ENCODE data around the gene GPR89A.
A peak's percentile ranks its signal among the peaks of the same experiment; 100 is the strongest.
"Not testable (repeated sequence)": the region's sequence is repeated elsewhere in the genome, so short reads cannot be mapped to it uniquely, and the experiment has no call there.

Gene GPR89A

DNA sequence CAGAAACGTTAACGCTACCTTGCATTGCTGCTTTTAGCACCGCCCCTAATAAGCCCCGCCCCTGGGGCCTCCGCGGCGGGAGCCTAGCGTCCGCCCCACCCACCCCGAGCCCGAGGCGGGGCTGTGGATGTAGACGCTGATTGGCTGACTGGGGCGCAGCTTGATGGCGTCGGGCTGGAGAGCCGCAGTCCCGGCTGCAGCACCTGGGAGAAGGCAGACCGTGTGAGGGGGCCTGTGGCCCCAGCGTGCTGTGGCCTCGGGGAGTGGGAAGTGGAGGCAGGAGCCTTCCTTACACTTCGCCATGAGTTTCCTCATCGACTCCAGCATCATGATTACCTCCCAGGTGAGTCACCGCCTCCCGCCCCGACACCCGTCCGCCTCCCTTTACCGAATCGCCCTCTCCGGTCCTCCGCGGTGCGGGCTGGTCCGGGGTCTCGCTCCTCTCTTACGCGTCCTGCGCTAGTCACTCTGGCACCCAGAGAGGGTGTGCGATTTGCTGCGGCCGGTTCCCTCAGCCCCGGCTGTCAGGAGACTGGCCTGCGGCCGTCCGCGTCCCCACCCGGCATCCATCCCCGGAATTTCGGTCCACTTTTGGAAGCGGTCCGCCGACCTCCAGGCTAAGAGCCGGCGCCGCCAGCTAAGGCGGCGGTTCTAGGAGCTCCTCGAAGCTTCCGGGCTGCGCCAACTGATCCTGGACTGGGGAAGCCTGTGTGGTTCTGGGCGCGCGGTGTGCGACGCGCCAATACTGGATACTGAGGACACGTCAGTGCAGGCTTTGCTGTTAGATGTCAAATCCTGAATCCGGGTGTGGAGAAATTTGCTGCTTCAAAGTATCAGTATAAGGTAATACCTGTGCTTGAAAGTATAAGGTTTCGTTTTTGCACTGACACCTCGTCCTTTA, at the start of gene GPR89A:
Gene GPR89A, plus strand, starts transcription at position 156 of the 901 bp plus-strand sequence. Its CDS starts 146 bp downstream, at position 302.
- peak; percentile 96 for DNase-seq (ENCODE audit: low spot score)

DNA sequence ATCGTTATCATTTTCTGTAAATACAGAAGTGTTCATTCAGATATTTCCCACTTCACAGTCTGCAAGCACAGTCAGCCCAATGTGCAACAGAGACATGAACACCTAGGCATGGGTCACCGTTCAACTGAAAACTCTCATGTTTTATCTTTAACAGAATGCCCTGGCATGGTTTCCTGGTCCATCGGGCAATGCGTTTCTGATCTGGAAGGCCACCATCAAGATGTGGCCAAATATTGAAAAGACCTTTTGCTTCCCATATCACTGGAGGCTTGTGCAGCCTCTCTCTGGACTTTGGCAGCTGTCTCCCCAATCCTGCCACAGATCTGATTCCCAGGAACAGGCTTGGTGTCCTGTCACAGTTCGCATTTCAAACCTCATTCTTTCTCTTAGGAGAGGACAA, 21.0 kb upstream of the GPR89A start:
- DNase-seq (ENCODE audit: low spot score): not testable (repeated sequence)

DNA sequence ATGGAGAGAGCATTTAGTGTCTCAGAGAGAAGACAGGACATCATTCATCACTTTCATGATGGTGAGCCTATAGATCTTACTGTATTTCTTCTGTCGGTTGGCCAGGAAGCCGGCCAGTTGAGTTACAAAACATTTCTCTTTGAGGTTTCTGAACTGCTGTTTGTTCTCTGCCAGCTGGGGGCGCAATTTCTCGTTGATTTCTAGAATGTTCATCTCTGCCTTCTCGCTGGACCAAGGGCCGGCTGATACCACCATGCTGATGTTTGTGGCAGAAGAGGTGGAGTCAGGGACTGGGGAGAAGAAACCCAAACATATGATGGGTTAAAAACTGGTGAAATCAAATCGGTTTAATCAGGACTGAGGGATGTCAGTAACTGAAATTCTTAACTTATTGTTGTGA, 17.0 kb upstream of the GPR89A start:
- peak; percentile 35 for DNase-seq (ENCODE audit: low spot score)

DNA sequence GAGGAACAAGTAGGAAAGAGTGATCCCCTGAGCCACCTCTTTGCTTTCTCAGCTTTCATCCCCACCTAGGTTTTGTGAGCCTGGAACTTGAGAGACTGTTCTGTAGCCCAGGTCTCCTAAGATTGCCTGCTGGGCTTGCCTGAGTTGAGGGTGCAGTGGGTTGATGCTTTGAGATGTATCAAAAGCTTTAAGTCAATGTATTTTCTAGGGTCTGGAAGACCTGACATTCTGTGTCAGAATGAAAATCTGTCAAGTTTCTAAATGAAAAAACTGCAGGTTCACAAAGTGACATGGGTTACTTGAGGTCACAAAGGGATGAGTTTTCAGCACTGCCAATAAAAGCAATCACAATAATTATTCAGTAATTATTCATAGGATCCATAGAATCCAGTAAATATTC, 15.4 kb upstream of the GPR89A start:
- DNase-seq (ENCODE audit: low spot score): peak; percentile 41

DNA sequence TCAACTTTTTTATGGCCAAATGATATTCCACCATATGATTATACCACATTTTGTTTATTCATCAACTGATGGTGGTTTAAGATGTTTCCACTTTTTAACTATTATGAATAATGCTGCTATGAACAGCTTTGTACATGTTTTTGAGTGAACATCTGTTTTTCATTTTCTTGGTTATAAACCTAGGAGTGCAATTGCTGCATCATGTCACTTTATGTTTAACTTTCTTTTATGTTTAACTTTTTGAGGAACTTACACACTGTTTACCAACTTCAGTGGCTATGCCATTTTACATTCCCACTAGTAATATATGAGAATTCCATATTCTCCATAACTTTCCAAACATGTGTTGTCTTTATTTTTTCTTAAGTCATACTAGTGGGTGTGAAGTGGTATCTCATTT, 12.4 kb upstream of the GPR89A start:
- not testable (repeated sequence) for DNase-seq (ENCODE audit: low spot score)

DNA sequence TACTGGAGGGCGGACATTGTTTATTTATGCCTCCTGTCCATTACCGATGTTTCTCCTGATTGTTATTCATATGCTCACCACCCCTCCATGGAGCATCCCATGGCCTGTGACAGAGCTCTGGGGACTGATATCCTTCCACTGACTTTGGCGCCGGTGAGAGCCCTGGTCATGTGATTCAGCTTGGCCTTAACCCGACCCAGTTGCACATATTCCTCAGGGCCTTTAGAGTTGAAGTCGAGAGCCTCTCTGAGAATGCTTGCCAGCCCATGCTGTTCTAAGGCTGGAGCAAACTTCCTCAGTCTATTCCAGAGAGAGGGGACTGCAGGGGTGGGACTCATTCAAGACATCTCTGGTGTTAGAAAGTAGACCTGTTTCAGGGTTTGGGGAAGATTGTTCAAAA, 11.6 kb upstream of the GPR89A start:
- not testable (repeated sequence) for DNase-seq (ENCODE audit: low spot score)

DNA sequence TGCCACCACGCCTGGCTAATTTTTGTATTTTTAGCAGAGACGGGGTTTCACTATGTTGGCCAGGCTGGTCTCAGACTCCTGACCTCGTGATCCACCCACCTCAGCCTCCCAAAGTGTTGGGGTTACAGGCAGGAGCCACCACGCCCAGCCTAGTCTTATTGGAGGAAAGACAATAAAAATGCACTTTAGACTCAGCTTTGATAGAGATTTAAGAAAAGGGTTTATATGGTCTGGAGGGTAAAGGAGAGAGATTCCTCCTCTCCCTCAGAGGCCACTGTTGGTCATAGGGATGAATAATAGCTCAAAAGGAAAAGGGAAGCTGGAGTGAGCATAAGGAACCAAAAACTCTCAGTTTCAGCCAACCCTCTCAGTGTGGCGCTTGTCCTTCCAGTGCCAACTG, 8.4 kb upstream of the GPR89A start:
- DNase-seq (ENCODE audit: low spot score): not testable (repeated sequence)

DNA sequence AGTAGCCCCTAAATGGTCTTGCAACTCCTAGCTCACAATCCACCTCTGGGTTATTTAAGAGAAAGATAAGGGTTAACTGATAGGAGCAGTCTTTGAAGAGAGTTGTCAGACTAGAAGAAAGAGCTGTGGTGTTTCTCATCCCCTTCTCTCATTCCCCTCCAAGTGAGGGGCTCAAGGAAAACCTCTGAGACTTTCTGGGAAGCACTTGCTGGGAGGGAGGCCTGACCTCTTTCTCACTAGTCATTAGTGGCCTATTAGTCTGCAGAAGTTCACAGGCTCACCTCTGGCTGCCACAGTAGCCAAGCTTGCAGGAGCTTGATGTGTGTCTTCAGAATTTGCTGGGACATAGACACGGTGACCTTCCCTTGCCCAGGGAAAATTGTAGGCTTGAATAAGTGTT, 6.2 kb upstream of the GPR89A start:
- no peak for DNase-seq (ENCODE audit: low spot score)

DNA sequence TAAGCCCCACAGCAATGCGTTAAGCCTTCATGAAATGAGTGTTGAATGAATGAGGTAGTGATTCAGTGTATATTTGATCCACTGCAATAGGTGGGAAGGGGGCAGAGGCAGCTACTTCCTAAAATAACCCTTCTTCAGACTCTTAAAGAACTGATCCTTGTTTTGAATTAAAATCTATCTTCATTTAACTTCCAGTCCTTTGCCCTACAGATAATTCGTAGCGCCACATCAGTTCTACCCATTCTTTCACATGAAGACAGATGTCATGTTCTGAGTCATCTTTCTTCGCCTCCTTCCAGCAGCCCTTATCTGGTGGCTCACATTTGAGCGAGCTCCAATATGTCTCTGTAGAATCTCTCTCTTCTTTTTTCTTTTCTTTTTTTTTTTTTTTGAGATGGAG, 948 bp upstream of the GPR89A start:
- not testable (repeated sequence) for DNase-seq (ENCODE audit: low spot score)

DNA sequence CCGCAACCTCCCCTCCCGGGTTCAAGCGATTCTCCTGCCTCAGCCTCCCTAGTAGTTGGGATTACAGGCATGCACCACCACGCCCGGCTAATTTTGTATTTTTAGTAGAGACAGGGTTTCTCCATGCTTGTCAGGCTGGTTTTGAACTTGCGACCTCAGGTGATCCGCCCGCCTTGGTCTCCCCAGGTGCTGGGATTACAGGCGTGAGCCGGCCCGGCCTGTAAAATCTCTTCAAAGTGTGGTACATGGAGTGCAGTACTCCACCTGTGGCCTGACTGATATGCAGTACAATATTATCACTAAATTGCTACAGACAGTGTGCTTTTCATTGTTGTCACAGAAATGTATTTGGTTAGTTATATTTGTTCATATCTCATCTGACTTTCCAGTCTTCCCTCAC, 499 bp upstream of the GPR89A start:
- not testable (repeated sequence) for DNase-seq (ENCODE audit: low spot score)

DNA sequence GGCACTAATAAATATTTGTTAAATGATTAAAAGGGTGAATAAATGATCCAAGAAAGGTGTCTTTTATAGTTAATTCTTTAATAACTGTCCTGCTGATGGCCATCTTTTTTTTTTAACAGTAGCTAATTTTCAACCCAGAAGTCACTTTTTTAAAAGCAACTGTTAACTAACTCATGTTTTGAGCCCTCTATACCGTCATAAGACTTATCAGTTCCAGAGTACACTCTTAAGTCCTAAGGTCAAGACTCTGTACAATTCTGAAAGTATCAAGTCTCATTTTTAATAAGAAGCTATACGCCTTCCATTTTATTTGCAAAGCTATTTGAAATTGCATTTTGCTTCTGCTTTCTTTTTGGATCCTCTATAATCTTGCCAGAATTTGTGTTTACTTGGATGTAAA, 3.0 kb downstream of the GPR89A start:
- not testable (repeated sequence) for DNase-seq (ENCODE audit: low spot score)

DNA sequence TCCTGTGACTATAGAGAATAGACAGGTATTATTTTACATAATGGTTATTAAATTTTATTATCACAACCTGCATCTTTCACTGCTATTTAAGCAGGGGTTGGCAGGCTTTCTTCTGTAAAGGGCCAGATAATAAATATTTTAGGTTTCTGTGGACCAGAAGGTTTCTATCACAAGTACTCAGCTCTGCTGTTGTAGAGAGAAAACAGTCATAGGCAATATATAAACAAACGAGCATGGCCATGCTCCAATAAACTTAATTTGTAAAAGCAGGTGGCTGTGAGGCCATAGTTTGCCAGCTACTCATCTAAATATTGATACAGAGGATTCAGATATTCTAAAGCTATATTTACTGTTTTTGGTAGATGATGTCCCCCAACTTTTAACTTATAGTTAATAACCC, 12.3 kb downstream of the GPR89A start:
- not testable (repeated sequence) for DNase-seq (ENCODE audit: low spot score)

DNA sequence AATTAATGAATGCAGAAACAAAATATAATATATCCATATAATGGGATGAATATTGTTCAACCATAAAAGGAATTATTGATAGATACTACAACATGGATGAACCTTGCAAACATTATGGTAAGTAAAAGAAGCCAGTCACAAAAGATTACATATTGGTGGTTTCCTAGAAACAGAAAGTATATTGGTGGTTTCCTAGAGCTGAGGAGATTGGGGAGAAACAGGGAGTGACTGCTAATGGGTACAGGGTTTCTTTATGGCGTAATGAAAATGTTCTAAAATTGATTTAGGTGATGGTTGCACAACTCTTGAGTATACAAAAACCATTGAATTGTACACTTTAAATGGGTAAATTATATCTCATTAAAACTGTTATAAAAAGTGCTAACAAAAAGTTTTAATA, 14.4 kb downstream of the GPR89A start:
- DNase-seq (ENCODE audit: low spot score): not testable (repeated sequence)

DNA sequence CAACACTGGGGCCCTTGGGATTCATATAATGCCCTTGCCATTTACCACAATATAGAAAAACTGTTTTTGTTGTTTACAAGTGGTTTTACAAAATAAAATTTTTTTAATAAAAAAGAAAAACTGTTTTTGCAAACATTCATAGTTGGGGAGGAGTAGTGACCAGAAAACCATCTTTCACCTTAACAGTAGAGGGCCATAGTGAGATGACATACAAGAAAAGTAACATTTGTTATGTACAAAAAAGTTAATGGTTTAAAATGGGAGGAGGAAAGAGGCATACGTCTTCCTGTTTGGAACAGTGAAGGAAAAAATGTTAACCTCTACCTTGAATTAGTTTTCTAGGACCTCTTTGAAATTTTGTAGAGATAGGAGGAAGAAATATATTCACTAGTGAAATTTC, 28.4 kb downstream of the GPR89A start:
- DNase-seq (ENCODE audit: low spot score): not testable (repeated sequence)

DNA sequence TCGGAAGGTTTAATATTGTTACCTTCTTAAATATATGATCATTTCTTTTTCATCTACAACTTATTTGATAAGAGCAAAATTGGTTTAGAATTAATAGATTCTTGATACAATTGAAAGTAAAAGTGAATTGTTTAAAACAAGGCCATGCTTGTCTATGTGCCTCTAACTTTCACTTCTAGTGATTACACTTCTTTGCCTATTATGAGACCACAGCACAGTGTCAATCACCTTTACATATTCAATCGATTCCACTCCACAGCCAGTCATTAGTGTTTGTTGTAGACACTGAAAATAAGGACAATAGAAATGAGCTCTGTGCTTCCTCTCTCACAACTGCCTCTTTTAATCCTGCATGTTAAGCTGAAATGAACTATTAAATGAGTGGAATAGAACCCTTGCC, 34.1 kb downstream of the GPR89A start:
- DNase-seq (ENCODE audit: low spot score): not testable (repeated sequence)

DNA sequence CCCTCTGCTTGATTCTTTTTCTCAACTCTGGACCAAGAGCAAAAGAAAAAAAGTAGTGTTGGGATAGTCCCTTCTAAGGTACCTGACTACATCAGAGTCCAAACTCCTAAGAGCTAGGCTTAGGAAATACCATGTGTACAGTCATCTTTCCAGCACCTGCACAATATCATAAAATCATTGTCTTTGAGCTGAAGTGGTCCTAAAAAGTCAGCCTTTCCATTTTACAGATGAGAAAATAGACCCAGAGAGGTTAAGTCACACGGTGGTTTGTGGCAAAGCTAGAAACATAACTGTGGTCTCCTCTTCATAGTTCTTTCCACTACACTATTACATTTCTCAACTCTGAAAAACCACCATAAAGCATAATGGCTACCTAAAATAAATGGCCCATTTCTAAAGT, 36.2 kb downstream of the GPR89A start:
- not testable (repeated sequence) for DNase-seq (ENCODE audit: low spot score)

DNA sequence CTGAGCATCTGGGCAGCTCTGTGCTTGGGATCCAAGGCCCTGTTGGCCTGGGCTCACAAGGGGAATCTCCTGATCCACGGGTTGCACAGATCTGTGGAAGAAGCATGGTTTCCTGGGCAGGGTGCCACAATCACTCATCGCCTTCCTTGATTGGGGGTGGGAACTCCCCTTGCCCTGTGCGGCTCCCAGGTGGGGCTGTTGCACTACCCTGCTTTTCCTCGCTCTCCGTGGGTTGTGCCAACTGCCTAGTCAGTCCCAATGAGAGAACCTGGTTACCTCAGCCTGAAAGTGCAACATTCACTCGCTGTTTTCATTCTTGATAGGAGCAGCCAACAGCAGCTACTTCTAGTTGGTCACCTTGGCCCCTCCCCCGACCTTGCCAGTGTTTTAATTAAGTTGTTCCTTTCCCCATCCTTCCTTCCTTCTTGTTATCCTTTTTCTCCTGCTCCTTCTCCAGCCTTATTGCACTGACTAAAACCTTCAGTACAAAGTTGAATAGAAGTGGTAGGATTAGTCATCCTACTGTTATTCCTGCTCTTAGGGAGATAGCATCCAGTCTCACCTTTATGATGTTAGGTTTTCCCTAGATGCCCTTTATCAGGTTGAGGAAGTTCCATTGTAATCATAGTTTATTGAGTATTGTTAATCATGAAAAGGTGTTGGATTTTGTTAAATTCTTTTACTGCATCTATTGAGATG, 48.6 kb downstream of the GPR89A start:
- DNase-seq (ENCODE audit: low spot score): not testable (repeated sequence)

DNA sequence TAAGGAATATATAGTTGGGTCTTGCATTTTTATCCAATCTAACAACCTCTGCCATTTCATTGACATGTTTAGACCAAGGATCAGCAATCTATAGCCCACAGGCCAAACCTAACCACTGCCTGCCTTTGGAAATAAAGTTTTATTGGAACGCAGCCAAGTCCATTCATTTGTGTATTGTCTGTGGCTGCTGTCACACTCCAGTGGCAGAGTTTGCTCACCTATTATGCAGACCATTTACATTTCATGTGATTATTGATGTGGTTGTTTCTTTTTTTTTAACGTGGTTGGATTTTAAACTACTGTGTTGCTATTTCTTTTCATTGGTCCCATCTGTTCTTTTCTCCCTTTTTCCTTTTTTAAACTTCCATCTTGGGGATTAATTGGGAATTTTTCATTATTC, 54.7 kb downstream of the GPR89A start:
- DNase-seq (ENCODE audit: low spot score): not testable (repeated sequence)

DNA sequence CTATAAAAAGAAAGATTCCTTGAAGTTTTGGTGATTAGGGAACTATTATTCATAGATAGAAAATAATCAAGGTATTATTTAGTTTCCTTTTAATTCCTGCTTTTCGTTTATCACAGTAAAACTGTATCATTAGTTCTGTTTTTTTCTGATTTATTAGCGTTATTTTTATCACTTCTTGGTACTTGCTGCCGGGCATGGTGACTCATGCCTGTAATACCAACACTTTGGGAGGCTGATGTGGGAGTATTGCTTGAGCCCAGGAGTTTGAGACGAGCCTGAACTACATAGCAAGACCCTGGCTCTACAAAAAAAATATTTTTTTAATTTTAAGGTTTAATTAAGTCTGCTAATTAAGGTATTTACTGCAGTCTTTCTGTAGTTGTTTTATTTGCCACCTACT, 57.2 kb downstream of the GPR89A start:
- not testable (repeated sequence) for DNase-seq (ENCODE audit: low spot score)

DNA sequence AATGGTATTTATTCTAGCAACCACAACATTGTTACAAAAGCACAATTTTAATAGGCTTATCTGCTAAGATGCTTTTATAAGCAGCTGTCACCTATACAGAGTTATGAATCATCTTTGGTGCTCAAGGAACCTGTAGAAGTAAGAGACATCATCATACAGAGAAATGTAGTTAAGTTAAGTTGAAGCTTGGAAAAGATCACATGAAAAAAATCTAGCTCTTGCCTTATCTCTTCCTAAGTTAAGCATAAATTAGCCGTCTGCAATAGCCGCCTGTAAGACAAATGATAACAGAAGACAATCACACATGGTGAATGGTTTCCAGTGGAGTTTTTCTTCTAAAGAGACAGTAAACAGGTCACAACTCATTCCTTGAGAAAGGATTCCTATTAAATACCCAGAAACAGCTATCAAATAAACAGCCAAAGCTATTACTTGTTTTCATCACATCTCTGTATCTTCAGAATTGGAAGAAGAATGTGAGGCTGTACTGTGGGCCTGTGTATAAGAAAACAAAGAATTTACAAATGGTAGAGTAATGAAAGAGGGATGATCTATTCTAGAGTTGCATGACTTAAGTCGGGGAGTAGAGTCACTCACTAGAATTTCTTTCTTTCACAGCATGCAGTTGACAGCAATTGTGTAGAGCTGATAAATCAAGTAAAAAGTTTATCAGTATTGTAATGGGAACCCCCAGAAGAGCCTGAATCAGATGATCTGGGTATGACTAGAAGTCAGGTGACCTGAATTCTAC, 63.4 kb downstream of the GPR89A start:
- not testable (repeated sequence) for DNase-seq (ENCODE audit: low spot score)

DNA sequence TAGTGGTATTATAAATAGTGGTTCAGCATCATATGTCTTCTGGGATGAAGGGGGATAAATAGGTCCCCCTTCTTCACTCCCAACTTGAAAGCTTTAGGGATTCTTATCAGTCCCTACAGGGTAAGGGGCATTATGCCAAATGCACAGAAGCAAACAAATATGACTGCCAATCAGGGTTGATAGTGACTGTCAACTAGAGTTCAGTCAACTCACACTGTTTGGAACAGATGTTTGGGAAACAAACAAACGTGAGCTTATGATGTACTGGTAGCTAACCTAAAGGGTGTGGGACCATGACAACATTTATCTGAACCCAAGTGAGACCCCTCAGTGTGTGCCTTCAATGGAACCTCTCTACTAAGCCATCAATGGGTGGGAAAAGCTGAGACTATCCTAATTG, 65.4 kb downstream of the GPR89A start:
- not testable (repeated sequence) for DNase-seq (ENCODE audit: low spot score)

DNA sequence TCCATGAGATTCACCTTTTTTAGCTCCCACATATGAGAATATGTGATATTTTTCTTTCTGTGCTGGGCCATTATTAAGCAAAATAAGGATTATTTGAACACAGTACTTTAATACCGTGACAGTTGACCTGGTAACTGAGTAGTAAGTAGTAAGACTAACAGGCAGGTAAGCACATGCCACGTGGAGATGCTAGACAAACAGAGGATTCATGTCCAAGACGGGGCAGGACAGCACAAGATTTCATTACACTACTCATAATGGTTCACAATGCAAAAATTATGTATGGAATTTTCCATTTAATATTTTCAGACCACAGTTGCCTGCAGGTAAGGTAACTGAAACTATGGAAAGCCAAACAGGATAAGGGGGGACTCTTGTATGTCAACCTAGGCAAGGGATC, 77.1 kb downstream of the GPR89A start:
- DNase-seq (ENCODE audit: low spot score): not testable (repeated sequence)
